ENCODE measurements around the gene KLHL30. TPM values are rescaled to one million over a fixed set of nuclear protein-coding genes. Genes with fewer than 3 reads are reported as not detected.

Gene KLHL30
- total RNA-seq, 2 donors from 2014 or later: 24.9 to 29.0 TPM

- H3K36me3 ChIP-seq: peaks cover 89% of the 10 kb centered on the region
- H3K9me3 ChIP-seq: no peaks in the 10 kb centered on the region
These were observed 36.2 kb downstream of the KLHL30 start for GRCh38 chr2:238174701-238175100.

DNA sequence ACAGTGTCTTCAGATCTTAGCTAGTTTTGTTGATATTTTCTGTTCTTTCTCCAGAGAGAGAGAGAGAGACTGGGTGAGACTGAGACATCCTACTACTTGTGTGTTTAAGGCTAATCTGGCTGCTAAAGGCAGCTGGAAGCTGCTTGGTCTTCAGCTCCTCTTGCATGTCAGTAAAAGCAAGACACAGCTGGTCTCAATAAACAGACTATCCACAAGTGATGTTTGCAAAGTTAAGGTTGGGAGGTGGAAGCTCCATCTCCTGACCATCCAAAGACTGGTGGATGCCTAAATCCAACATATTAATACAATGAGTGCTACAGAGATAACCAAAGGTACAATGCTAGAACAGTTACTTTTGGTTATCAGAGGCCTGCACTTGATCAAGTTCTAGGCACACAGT, 38.1 kb downstream of the KLHL30 start:
- no peaks in the 10 kb centered on the region for H3K4me1 ChIP-seq
- no peak for DNase-seq (ENCODE audit: low spot score)
- peaks cover 95% of the 10 kb centered on the region for H3K36me3 ChIP-seq
- no peak overlapping the region for H3K27ac ChIP-seq
- TF ChIP-seq, protein P1, sequence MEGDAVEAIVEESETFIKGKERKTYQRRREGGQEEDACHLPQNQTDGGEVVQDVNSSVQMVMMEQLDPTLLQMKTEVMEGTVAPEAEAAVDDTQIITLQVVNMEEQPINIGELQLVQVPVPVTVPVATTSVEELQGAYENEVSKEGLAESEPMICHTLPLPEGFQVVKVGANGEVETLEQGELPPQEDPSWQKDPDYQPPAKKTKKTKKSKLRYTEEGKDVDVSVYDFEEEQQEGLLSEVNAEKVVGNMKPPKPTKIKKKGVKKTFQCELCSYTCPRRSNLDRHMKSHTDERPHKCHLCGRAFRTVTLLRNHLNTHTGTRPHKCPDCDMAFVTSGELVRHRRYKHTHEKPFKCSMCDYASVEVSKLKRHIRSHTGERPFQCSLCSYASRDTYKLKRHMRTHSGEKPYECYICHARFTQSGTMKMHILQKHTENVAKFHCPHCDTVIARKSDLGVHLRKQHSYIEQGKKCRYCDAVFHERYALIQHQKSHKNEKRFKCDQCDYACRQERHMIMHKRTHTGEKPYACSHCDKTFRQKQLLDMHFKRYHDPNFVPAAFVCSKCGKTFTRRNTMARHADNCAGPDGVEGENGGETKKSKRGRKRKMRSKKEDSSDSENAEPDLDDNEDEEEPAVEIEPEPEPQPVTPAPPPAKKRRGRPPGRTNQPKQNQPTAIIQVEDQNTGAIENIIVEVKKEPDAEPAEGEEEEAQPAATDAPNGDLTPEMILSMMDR (IDR thresholded peaks at IDR 0.05): no peak
- no peaks in the 10 kb centered on the region for H3K27me3 ChIP-seq
- no peaks in the 10 kb centered on the region for H3K9me3 ChIP-seq
- no peak overlapping the region for H3K4me3 ChIP-seq

More at GRCh38 chr2:238174701-238175100, 36.2 kb downstream of the KLHL30 start:
- no peak for DNase-seq (ENCODE audit: low spot score)
- H3K4me1 ChIP-seq: peaks cover 0 to 11% of the 10 kb centered on the region in 2 donors
- no peak overlapping the region for H3K27ac ChIP-seq
- H3K4me3 ChIP-seq: no peak overlapping the region
- TF ChIP-seq, protein P1 (IDR thresholded peaks at IDR 0.05): no peak
- no peaks in the 10 kb centered on the region for H3K27me3 ChIP-seq

GRCh38 chr2:238180554-238180953, 42.1 kb downstream of the KLHL30 start:
- Histone ChIP-seq H3K36me3 (peaks cover 97% of the 10 kb centered on the region), H3K4me1 (no peaks in the 10 kb centered on the region), H3K27me3 (no peaks in the 10 kb centered on the region), H3K9me3 (no peaks in the 10 kb centered on the region), H3K27ac (no peak overlapping the region), H3K4me3 (no peak overlapping the region)
- DNase-seq (ENCODE audit: low spot score): no peak
- TF ChIP-seq, protein P1 (IDR thresholded peaks at IDR 0.05): no peak

DNA sequence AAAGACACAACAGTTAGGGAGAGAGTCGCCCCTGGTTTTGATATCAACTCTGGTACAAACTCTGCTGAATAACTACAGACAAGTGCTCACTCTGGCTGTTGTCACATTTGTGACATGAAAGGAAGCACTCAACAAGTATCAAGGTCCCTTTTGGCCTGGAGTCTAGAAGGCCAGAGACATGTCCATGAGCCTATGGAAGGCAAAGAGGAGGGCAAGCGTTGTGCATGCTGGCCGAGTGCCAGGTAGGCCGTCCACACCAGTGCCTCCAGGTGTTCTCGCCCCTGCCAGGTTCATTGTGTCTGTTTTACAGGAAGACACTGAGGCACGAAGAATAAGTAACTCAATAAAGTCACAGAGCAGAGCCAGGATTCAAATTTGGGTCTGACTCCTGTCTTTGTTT, 43.9 kb downstream of the KLHL30 start:
- Histone ChIP-seq H3K27ac (no peak overlapping the region), H3K4me1 (peaks cover 0 to 2% of the 10 kb centered on the region in 2 donors), H3K4me3 (no peak overlapping the region), H3K9me3 (no peaks in the 10 kb centered on the region), H3K27me3 (no peaks in the 10 kb centered on the region), H3K36me3 (peaks cover 98% of the 10 kb centered on the region)
- no peak for DNase-seq (ENCODE audit: low spot score)
- TF ChIP-seq, protein P1 (IDR thresholded peaks at IDR 0.05): no peak

- Histone ChIP-seq H3K9me3 (no peaks in the 10 kb centered on the region), H3K27ac (no peak overlapping the region), H3K4me3 (no peak overlapping the region), H3K4me1 (peaks cover 0 to 9% of the 10 kb centered on the region in 2 donors), H3K36me3 (peaks cover 98% of the 10 kb centered on the region), H3K27me3 (no peaks in the 10 kb centered on the region)
- TF ChIP-seq, protein P1 (IDR thresholded peaks at IDR 0.05): no peak
- no peak for DNase-seq (ENCODE audit: low spot score)
These were observed 45.4 kb downstream of the KLHL30 start for GRCh38 chr2:238183821-238184220.

All from right atrium auricular region (tissue), 2 donors.